ENCODE measurements around the gene TNKS2. TPM values are rescaled to one million over a fixed set of nuclear protein-coding genes. Genes with fewer than 3 reads are reported as not detected.

The TNKS2 gene
- total RNA-seq, 2 experiments from 2014 or later: 25.0 to 25.6 TPM

DNA sequence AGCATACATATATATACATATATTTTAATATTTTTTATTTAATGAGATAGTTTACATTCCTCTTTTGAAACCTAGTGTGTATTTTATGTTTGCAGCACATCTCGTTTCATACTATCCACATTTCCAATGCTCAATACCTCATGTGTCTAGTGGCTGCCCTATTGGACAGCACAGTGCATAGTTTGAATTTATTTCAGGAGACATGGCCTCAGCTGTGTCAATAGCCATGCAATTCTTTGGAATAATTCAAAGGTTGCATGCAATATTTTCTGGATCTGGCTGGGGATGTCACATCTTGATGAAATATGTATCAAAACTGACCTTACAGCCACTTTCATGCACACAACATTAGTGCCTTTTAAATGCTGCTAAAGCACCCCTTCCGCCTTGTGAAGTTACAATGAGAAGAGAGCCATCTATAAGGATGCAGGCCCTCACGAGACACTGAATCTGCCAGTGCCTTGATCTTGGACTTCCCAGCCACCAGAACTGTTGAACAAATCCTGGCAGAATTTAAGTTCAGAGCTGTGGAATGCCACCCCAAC lies 98.1 kb downstream of the TNKS2 start:
- ChIA-PET POLR2A (no interaction called here), CTCF (no interaction called here)

DNA sequence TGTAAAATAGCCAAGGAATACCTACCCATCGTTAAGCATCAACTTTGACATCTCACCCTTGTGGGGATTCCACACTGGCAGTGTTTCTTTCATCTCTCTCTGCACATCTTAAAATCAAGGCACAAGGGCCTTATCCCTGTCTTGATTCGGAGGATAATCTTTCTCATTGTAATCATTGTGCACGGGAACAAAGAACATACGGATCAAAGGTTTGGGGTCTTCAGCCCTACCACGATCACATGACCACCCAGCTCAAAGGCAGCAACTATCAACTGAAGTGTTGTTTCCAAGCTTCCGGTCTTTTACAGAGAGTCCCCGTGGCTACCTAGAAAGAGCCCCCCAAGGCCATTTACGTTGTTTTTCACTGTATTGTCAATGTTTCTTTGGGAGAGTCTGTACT lies 99.2 kb downstream of the TNKS2 start:
- ChIA-PET CTCF (no interaction called here), POLR2A (interaction anchor here (0.8 kb wide), 1 partner anchor 10 kb away, joined by 3 read pairs; no protein-coding TSS in a partner anchor)

DNA sequence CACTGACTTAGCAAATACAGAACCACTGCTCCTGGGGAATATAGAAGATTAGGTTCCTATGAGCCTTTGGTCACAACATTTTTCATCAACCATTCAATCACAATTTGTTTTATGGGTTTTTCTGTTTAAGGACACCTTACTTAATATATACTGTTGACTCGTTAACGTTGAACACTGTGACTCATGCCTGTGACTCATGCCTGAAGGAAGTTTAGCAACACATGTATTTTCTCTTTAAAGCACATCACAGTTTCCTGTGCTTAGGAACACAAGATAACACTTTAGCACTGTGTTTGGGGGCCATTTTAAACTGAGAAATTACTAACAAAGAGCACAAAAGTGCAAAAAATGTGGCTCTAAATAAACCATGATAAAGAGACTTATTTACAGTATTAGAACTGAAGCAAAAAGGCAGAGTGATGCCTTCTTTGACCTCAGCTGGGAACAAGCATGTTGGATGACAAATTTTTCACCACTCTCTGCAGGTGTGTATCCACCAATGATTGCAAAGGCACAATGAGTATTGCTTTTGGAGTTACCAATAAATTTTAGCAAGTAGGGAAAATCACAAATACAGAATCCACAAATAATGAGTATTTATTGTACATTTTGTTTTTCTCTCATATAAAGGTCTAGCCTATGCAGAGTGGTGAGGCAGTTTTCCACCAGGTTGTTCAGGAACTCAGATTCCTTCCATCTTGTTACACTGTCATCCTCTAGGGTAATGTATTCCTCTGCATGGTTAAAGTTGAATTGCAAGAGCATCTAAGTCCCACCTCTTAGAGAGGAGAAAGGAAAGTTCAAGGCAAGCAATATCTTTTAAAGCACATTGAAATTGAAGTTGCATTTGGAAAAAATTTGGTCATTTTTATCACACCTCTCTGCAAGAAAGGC lies 103.8 kb downstream of the TNKS2 start:
- CTCF ChIA-PET: interaction anchor here (0.8 kb wide), 1 partner anchor 211 kb away, joined by 3 read pairs; no protein-coding TSS in a partner anchor
- POLR2A ChIA-PET: interaction anchor here (0.5 kb wide), 1 partner anchor 11 kb away, joined by 3 read pairs; no protein-coding TSS in a partner anchor

DNA sequence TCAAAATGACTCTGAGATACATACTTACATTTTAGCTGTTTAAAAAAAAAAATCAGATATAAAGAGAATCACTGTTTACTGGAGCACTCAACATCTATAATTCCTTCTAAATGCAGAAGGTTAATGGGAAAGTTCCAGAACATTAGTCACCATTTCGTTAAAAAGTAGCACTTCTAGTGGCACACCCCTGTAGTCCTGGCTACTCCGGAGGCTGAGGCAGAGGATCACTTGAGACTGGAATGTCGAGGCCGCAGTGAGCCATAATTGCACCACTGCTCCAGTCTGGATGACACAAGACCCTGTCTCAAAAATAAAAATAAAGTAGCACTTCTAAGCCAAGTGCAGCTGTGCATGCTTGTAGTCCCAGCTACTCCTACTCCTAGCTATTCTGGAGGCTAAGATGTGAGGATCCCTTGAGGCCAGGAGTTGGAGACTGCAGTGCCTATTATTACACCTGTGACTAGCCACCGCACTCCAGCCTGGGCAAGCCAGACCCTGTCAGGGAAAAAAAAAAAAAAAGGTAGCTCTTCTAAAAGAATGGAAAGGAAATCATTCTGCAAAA lies 108.9 kb downstream of the TNKS2 start:
- CTCF ChIA-PET: interaction anchor here (0.9 to 2.6 kb wide), 3 partner anchors 20 to 995 kb away, joined by 3 to 7 read pairs (median 3); no protein-coding TSS in a partner anchor
- POLR2A ChIA-PET: interaction anchor here (0.6 to 2.6 kb wide), 3 partner anchors 10 to 114 kb away, joined by 3 to 27 read pairs (median 6); partner anchors contain the start of gene BTAF1

DNA sequence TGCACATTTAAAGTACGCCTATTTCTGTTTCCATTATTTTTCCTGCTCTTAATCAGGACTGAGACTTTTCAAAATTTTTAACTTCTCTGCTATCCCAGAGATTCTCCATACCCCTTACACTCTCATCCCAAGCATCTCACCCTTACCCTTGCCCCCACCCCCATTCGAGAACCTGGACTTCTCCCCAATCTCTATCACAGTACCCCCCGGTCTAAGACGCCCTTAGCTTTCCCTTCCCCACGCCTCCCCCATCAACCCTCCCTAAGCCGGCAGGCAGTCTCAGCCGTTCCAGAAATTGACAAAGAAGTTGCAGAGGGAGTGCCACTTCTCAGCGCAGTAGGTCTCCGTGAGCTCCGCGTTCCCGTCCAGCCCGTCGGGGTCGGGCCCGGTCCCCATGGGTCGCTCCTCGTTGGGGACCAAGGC lies 109.7 kb downstream of the TNKS2 start:
- POLR2A ChIA-PET: interaction anchor here (0.6 to 2.6 kb wide), 5 partner anchors 16 to 115 kb away, joined by 5 to 27 read pairs (median 6); partner anchors contain the start of genes BTAF1 and TNKS2

DNA sequence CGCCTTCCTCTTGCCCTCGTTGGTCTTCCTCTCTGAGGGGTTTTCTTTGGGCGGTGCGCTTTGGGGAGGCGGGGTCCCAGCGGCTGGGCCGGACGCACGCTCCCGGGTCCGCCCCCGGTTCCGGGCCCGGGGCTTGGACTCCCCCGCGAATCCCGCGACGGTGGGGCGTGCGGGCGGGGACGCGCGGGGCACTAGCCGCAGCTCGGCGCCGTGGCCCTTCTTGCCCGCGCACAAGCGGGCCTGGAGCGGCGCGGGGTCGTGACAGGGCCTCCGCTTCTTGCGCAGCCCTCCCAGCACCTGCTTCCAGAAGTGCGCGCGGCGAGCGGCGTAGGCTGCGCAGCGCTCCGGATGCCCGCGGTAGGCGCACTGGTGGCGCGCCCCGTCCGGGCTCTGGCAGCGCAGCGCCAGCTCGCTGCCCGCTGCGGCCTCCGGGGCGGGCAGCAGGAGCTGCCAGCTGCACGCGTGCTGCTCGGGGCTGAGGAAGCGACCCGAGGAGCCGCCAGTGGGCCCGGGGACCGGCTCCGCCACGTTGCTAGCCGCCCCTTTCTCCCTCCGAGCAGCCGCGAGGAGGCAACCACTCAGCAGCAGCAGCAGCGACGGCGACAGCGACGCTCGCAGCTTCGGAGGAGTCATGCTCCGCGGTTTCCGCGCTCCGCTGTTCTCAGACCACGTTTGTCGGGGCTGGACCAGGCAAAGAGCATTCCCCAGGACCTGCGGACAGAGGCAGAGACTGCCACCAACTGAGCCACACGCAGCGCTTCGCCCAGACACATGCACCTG lies 110.3 kb downstream of the TNKS2 start:
- ChIA-PET POLR2A (interaction anchor here (0.6 to 2.6 kb wide), 4 partner anchors 15 to 111 kb away, joined by 3 to 27 read pairs (median 6); partner anchors contain the start of genes BTAF1 and TNKS2), CTCF (interaction anchor here (0.7 to 2.6 kb wide), 8 partner anchors 10 to 150 kb away, joined by 3 to 7 read pairs (median 4); no protein-coding TSS in a partner anchor)

More for the DNA sequence above, 109.7 kb downstream of the TNKS2 start:
- CTCF ChIA-PET: interaction anchor here (0.7 to 2.6 kb wide), 8 partner anchors 10 to 149 kb away, joined by 3 to 7 read pairs (median 4); no protein-coding TSS in a partner anchor

DNA sequence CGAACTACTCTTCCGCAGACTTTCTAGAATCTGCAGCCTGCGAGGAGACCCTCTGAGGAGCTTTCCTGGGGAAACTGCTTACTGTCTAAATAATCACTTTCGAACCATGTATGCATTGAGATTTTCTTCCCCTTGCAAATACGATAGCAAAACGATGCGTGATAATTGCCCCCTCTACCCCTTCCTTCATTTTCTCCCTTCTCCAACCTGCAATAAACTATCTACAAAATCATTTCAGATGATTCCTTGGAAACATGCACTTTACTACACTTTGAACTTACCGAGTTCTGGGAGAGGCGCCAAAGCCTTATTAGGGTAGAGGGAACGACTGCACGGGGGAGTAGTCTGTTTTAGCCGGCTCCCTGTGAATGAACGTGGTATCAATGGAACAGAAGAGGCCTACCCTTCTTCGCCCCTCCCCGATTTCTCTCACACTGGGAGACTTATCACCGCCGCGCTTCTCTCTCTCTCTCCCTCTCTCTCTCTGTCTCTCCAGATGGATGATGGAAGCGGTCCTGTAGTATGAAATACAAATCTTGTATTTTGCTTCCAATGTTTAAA lies 111.0 kb downstream of the TNKS2 start, which contains the start of gene FGFBP3:
FGFBP3 (minus strand) TSS at position 370 of the 561 bp plus-strand sequence. CDS start 517 bp downstream, outside the sequence.
- ChIA-PET CTCF (interaction anchor here (1.2 to 2.6 kb wide), 2 partner anchors 20 to 22 kb away, joined by 4 to 7 read pairs; no protein-coding TSS in a partner anchor), POLR2A (interaction anchor here (1.5 to 2.6 kb wide), 3 partner anchors 14 to 112 kb away, joined by 5 to 27 read pairs (median 7); partner anchors contain the start of genes BTAF1 and TNKS2)

DNA sequence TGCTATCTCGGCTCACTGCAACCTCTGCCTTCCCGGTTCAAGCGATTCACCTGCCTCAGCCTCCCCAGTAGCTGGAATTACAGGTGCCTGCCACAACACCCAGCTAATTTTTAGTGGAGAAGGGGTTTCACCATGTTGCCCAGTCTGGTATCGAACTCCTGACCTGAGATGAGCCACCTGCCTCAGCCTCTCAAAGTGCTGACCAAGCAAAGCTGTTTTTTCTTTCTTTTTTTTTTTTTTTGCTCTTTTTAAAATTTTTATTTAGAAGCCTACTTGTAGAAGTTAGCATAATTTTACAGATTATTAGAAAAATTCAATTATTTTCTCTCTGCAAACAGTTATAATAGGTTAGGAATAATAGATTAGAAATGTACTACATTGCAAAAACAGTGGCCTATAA lies 112.2 kb downstream of the TNKS2 start:
- CTCF ChIA-PET: interaction anchor here (0.9 kb wide), 1 partner anchor 152 kb away, joined by 3 read pairs; no protein-coding TSS in a partner anchor
- POLR2A ChIA-PET: interaction anchor here (0.6 to 1.3 kb wide), 2 partner anchors 13 to 49 kb away, joined by 3 to 5 read pairs; partner anchors contain the start of gene BTAF1

Other genes with a start within 250 kb of the TNKS2 start
- under 1 TPM; 0.15 to 0.19 TPM for gene PPP1R3C, start 165.4 kb upstream of the TNKS2 start, total RNA-seq
- 1 to 10 TPM; 3.3 to 3.6 TPM for gene FGFBP3, start 111.1 kb downstream of the TNKS2 start, total RNA-seq
- gene BTAF1, start 125.3 kb downstream of the TNKS2 start, total RNA-seq: 10 to 100 TPM; 50.0 to 52.4 TPM

All from activated CD8-positive, alpha-beta memory T cell treated with anti-CD3 and anti-CD28 coated beads for 36 hours (primary cell).